Dermis microvascular lymphatic vessel endothelial cell (primary cell): ENCODE data around the gene WNT2. TPM values are rescaled to one million over a fixed set of nuclear protein-coding genes. Genes with fewer than 3 reads are reported as not detected.
A peak's percentile ranks its signal among the peaks of the same experiment; 100 is the strongest.
"Not testable (repeated sequence)": the region's sequence is repeated elsewhere in the genome, so short reads cannot be mapped to it uniquely, and the experiment has no call there.

ENCODE experiments used
- DNase-seq, 2 donors: peaks; one replicate each; pipeline versions ENCODE4 v3.0.0 to v3.0.0-alpha.2; 2010; ENCODE audit warnings: low read depth in 2 of 2
- total RNA-seq: library from RNA; depleted of rRNA; stranded (reverse); fragments of >200 nt; gene quantifications from 2 replicates; pipeline ENCODE4 v1.2.1, GENCODE V29; 2014

The WNT2 gene
- total RNA-seq, 1 donor from 2014 or later, result not detected

DNA sequence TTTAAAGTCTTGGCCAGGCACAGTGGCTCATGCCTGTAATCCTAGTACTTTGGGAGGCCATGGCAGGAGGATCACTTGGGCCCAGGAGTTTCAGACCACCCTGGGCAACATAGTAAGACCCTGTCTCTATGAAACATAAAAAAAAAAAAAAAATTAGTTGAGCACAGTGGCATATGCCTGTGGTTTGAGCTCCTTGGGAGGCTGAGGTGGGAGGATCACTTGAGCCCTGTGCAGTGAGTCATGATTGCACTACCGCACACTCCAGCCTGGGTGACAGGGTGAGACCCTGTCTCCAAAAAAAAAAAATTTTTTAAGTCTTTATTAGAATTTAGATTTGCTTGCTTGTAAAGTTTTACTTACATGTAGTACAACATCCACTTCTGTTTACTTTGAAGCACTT is 14.0 kb downstream of the WNT2 start:
- no peak for DNase-seq

GRCh38 chr7:117302396-117302795 is 20.5 kb downstream of the WNT2 start:
- DNase-seq, result no peak

- DNase-seq, result not testable (repeated sequence)
These were observed 22.4 kb downstream of the WNT2 start for GRCh38 chr7:117300506-117300905.

DNA sequence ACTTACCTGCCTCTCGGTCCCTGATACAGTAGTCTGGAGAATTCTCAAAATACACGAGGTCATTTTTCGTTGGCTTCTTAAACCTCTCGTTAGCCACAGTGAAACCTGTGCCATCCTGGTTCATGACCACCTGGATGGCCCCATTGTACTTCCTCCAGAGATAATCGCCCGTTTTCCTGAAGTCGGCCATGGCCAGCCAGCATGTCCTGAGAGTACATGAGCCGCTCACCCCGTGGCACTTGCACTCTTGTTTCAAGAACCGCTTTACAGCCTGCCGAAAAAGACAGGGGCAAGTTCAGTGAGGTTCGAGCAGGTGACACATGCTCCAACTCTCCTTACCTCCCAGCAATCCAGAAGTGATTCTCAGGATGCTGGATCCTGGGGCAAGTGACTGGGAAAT is 25.3 kb downstream of the WNT2 start:
- no peak for DNase-seq

GRCh38 chr7:117296066-117296465 is 26.8 kb downstream of the WNT2 start:
- DNase-seq, result no peak

DNA sequence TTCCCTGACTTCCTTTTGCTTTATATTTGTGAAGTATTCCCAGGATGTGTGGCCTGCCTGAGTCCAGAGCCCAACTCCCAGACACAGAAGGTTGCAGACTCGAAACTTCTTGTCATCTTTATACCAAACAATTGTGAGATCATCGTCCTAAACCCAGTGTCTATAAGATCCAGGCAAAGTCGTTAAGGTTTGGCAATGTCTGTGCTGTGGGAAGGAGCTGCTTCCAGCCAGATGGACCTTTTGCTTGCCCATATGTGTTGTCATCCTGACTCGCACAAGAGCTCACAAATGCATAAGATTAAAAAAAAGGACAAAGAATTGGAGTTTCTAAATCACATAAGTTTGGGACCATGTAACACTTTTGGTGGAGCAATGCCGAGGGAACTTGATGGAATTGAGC is 37.0 kb downstream of the WNT2 start:
- no peak for DNase-seq

DNA sequence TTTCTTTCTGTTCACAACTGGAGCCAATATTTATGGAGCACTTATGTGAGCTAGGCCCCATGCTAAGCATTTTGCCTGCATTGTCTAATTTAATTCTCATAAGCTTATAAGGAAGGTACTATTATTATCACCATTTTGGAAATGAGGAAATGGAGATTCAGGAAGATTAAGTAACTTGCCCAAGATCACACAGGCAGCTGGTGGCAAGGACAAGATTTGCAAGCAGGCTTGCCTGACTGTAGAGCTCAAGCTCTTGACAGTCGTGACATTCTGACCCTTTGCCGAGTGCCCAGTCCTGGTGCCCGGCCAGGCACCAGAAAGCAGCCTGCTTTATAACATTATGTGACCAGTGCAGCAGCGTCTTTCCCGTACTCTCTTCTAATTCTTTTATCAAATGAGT is 38.2 kb downstream of the WNT2 start:
- no peak for DNase-seq

- DNase-seq, result no peak
These were observed 39.1 kb downstream of the WNT2 start for GRCh38 chr7:117283779-117284178.

- DNase-seq, result no peak
These were observed 39.5 kb downstream of the WNT2 start for GRCh38 chr7:117283371-117283770.

- DNase-seq, result no peak
These were observed 40.5 kb downstream of the WNT2 start for GRCh38 chr7:117282239-117282812.

DNA sequence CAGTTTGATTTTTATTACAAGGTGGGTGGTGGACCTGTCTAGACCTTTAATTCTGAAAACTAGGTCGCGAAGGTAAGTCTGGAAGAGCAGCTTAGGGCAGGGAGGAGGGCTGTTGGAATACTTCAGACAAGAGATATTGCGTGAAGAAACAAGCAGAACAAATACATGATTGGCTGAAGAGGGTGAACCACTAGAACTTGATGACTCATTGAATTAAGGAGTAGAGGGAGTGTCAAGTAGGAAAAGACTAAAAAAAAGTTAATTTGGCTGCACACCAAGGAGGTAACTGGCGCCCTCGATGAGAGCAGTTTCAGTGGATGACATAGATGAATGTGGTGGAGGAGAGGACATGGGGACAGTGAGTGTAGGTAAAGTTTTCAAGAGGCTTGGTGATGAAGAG is 41.3 kb downstream of the WNT2 start:
- DNase-seq, result no peak

GRCh38 chr7:117279931-117280557 is 42.8 kb downstream of the WNT2 start:
- DNase-seq, result peak in 1 of 2 donors; percentile 3

DNA sequence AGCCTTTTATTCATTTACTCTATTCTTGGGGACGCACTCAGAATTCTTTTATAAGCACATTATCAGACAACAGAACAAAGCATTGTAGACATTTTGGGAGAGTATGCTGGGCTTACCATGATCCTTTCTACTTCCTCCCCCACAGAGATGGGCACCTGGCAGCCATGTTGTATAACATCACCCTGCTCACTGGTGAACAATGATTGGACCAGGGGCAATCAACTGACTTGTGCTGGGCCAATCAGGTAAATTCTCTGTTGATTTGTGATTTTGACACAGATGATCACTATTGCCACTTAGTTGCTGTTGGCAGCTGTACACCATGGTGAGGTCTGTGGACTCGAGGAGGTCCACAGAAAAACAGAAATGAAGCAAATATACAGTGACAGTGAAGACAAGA is 43.7 kb downstream of the WNT2 start:
- DNase-seq, result no peak

GRCh38 chr7:117278040-117278439 is 44.8 kb downstream of the WNT2 start:
- DNase-seq, result no peak

GRCh38 chr7:117277576-117277975 is 45.3 kb downstream of the WNT2 start:
- no peak for DNase-seq

DNA sequence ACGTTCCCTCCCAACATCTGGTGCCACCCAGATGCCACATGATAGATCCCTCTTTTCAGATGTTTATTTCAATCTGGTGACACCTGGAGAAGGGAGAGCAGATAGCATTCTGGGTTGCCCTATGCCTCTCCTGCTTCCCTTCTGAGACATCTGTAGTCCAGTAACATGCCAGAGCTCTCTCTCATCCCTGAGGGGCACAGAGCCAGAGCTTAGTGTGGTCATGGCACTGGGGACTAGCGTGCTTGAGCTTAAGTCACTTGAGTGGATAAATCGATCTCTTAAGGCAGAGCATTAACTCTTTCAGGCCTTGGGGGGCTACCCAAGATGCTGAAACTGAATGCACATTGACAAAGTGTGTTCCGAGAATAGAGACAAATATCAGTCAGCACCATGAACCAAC is 47.9 kb downstream of the WNT2 start:
- no peak for DNase-seq

- DNase-seq, result no peak
These were observed 49.0 kb downstream of the WNT2 start for GRCh38 chr7:117273814-117274225.

GRCh38 chr7:117273325-117273724 is 49.5 kb downstream of the WNT2 start:
- no peak for DNase-seq

DNA sequence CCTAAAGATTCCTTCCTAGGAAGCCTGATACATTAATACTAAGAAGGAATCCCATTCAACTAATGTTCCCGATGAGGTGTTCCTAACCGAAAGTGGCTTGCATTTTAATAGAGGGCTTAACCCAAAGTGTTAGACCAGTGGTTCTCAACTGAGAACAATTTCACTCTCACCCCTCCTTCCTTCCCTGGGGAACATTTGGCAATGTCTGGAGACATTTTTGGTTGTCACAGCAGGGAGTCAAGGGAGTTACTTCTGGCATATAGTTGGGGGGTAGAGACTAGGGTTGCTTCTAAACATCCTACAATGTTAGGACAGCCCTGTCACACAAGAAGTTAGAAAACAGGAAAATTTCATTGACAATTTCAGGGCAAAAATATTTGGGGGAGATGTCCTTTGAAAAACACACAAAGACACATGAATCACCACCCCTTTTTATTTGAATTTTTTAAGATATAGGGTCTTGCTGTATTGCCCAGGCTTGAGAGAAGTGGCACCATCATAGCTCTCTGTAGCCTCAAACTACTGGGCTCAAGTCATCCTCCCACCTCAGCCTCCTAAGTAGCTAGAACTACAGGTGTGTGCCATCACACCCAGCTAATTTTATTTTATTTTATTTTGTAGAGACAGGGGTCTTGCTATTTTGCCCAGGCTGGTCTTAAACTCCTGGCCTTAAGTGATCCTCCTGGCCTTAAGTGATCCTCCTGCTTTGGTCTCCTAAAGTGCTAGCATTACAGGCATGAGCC is 50.7 kb downstream of the WNT2 start:
- DNase-seq, result no peak

GRCh38 chr7:117271566-117271965 is 51.3 kb downstream of the WNT2 start:
- DNase-seq, result no peak

DNA sequence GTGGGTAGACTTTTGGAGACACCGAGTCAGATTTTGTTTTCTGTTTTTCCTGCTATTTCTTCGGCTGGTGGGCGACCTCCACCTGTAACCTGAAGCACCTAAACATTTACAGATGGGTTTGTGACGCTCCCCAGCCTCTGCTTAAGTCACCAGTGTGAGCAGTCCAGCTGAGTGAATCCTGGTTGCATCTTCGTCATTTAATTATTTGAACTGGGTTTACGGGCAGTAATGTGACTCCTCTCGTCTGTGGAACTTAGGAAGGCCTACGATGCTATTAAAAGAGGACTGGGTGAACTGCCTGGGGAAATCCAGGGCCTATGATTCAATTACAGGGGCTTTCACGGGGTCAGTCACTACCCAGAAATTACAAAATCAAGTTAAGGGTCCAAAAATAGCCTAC is 52.5 kb downstream of the WNT2 start:
- no peak for DNase-seq

DNA sequence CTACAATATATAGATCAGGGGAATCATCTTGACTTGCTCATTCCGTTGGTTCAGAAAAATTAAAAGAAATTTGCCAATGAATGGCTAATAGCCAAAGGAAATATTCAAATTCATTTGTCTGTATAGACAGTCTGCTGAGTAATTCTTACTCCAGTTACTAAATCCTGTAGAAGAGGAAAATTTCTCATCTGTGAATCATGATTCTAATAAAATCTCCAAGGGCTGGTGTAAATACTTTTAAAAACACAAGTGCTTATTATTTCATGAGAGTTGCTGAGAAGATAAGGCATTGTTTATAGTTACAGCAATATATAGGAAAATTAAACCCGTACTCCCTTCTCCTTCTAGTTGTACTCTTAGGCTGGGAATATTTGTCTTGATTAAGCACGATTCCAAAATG is 53.0 kb downstream of the WNT2 start:
- peak in 1 of 2 donors; percentile 62 for DNase-seq

DNA sequence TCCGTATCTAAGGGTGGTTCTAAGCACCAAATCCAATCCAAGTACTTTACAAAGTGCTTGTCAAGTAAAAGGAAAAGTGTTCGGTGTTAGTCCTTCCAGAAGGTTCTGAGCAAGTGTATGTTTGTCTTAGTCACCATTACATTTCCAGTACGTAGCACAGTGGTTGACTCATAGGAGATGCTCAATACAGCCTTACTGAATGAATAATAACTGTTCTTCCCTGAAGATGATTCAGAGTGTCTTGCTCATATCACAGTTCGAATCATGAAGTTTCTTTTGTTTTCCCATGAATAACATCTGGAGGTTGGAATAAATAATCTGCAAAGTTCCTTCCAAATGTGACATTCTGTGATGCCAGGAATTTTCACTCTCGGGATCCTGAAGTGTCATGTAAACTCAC is 53.4 kb downstream of the WNT2 start:
- DNase-seq, result peak in 1 of 2 donors; percentile 85
